ENCODE measurements around the gene PLXNB2. TPM values are rescaled to one million over a fixed set of nuclear protein-coding genes. Genes with fewer than 3 reads are reported as not detected.
"Not testable (repeated sequence)": the region's sequence is repeated elsewhere in the genome, so short reads cannot be mapped to it uniquely, and the experiment has no call there.

Gene PLXNB2
- total RNA-seq, 1 donor from 2014 or later = 9.8 TPM

DNA sequence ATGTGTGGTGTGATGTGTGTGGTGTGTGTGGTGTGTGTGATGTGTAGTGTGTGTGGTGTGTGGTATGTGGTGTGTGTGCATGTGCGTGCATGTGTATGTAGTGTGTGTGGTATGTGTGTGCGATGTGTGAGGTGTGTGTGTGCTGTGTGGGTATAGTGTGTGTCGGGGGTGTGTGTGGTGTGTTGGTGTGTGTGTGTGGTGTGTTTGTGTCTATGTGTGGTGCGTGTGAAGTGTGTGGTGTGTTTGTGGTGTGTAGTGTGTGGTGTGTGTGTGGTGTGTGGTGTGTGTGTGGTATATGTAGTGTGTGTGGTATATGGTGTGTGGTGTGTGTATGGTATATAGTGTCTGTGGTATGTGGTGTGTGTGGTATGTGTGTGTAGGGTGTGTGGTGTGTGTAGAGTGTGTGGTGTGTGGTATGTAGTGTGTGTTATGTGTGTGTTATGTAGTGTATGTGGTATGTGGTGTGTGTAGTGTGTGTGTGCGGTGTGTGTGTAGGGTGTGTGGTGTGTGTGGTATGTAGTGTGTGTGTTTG lies 30.7 kb upstream of the PLXNB2 start:
- H3K4me1 Mint-ChIP-seq (ENCODE audit: low read depth) = peaks cover 2% of the 10 kb centered on the region
- no peak overlapping the region for H3K4me3 Mint-ChIP-seq (ENCODE audit: low read depth)
- no peaks in the 10 kb centered on the region for H3K27me3 Mint-ChIP-seq (ENCODE audit: low read depth)
- intact Hi-C loops (cut with micrococcal nuclease) = no loop called here
- no peak overlapping the region for H3K27ac Mint-ChIP-seq
- H3K36me3 Mint-ChIP-seq (ENCODE audit: low read depth) = no peaks in the 10 kb centered on the region
- H3K9me3 Mint-ChIP-seq = no peaks in the 10 kb centered on the region
- DNase-seq (ENCODE audit: low spot score) = no peak

DNA sequence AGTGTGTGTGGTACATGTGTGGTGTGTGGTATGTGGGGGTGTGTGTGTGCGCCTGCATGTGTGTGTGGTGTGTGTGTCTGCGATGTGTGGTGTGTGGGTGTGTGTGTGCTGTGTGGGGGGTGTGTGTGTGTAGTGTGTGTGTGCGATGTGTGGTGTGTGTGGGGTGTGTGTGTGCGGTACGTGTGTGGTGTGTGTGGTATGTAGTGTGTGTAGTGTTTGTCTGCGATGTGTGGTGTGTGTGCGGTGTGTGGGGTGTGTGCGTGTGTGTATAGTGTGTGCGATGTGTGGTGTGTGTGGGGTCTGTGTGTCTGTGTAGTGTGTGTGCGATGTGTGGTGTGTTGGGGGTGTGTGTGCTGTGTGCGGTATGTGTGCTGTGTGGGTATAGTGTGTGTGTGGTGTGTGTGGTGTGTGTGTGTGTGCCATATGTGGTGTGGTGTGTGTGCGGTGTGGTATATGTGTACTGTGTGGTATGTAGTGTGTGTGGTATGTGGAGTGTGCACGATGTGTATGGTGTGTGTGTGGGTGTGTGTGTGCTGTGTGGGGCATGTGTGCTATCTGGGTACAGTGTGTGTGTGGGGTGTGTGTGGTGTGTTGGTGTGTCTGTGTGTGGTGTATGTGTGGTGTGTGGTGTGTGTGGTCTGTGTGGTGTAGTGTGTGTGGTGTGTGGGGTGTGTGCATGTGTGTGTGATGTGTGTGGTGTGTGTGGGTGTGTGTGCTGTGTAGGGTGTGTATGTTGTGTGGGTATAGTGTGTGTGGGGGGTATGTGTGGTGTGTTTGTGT lies 30.0 kb upstream of the PLXNB2 start:
- Mint-ChIP-seq H3K9me3 (no peaks in the 10 kb centered on the region), H3K27ac (no peak overlapping the region), H3K4me1 (ENCODE audit: low read depth) (peaks cover 2% of the 10 kb centered on the region), H3K4me3 (ENCODE audit: low read depth) (no peak overlapping the region), H3K27me3 (ENCODE audit: low read depth) (no peaks in the 10 kb centered on the region), H3K36me3 (ENCODE audit: low read depth) (no peaks in the 10 kb centered on the region)
- intact Hi-C loops (cut with micrococcal nuclease) = no loop called here
- no peak for DNase-seq (ENCODE audit: low spot score)

- DNase-seq (ENCODE audit: low spot score); H3K36me3 Mint-ChIP-seq (ENCODE audit: low read depth); intact Hi-C loops (cut with micrococcal nuclease); H3K4me3 Mint-ChIP-seq (ENCODE audit: low read depth); H3K27ac Mint-ChIP-seq; H3K9me3 Mint-ChIP-seq; H3K4me1 Mint-ChIP-seq (ENCODE audit: low read depth); H3K27me3 Mint-ChIP-seq (ENCODE audit: low read depth): not testable (repeated sequence)
Observed at GRCh38 chr22:50334433-50334832, 27.0 kb upstream of the PLXNB2 start.

DNA sequence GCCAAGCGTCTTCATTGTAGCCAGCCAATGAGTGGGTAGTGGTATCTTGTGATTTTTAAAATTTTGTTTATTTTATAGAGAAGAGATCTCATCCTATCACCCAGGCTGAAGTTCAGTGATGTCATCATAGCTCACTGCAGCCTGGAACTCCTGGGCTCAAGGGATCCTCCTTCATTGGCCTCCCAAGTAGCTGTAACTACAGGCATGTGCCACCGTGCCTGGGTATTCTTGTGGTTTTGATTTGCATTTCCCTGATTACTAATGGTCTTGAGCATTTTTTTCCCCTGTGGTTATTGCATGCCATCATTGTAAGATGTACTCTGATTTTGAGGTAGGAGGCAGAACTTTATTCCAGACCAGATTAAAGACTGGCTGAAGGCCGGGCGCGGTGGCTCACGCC lies 21.8 kb upstream of the PLXNB2 start:
- intact Hi-C loops (cut with micrococcal nuclease) = loop anchor here (5.0 kb wide), 2 partner anchors 57 to 87 kb away; partner anchors contain the start of gene MAPK11

DNA sequence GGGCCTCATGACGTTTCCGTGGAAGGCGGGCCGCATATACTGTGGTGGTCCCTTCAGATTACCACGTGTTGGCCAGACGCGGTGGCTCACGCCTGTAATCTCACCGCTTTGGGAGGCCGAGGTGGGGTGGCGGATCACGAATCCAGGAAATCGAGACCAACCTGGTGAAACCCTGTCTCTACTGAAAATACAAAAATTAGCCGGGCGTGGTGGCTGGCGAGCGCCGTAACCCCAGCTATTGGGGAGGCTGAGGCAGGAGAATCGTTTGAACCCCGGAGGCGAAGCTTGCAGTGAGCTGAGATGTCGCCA lies 20.2 kb upstream of the PLXNB2 start:
- Mint-ChIP-seq H3K27me3 (ENCODE audit: low read depth) (peaks cover 18% of the 10 kb centered on the region), H3K4me3 (ENCODE audit: low read depth) (peak overlapping the region; percentile 84), H3K27ac (peak overlapping the region; percentile 86), H3K36me3 (ENCODE audit: low read depth) (no peaks in the 10 kb centered on the region), H3K4me1 (ENCODE audit: low read depth) (peaks cover 12% of the 10 kb centered on the region), H3K9me3 (no peaks in the 10 kb centered on the region)
- no peak for DNase-seq (ENCODE audit: low spot score)
- intact Hi-C loops (cut with micrococcal nuclease) = loop anchor here (5.0 kb wide), 2 partner anchors 55 to 85 kb away; partner anchors contain the start of gene MAPK11

More for the DNA sequence above, 21.8 kb upstream of the PLXNB2 start:
- H3K27ac Mint-ChIP-seq = no peak overlapping the region
- H3K27me3 Mint-ChIP-seq (ENCODE audit: low read depth) = peaks cover 18% of the 10 kb centered on the region
- H3K9me3 Mint-ChIP-seq = no peaks in the 10 kb centered on the region
- H3K4me1 Mint-ChIP-seq (ENCODE audit: low read depth) = peaks cover 12% of the 10 kb centered on the region
- DNase-seq (ENCODE audit: low spot score) = no peak
- no peak overlapping the region for H3K4me3 Mint-ChIP-seq (ENCODE audit: low read depth)
- H3K36me3 Mint-ChIP-seq (ENCODE audit: low read depth) = no peaks in the 10 kb centered on the region

- peaks cover 18% of the 10 kb centered on the region for H3K27me3 Mint-ChIP-seq (ENCODE audit: low read depth)
- peaks cover 12% of the 10 kb centered on the region for H3K4me1 Mint-ChIP-seq (ENCODE audit: low read depth)
- H3K9me3 Mint-ChIP-seq = no peaks in the 10 kb centered on the region
- H3K4me3 Mint-ChIP-seq (ENCODE audit: low read depth) = peak within 1 kb of the TSS; percentile 84
- H3K27ac Mint-ChIP-seq = peak within 1 kb of the TSS; percentile 86
- peak; percentile 61 for DNase-seq (ENCODE audit: low spot score)
- intact Hi-C loops (cut with micrococcal nuclease) = loop anchor here (5.0 kb wide), 2 partner anchors 55 to 85 kb away; partner anchors contain the start of gene MAPK11
- no peaks in the 10 kb centered on the region for H3K36me3 Mint-ChIP-seq (ENCODE audit: low read depth)
Observed at GRCh38 chr22:50326956-50327710, 19.7 kb upstream of the PLXNB2 start, which contains the start of gene DENND6B. Gene DENND6B (minus strand): TSS chr22:50327012. CDS start chr22:50326988, 24 bp downstream.

GRCh38 chr22:50326225-50326955 lies 18.9 kb upstream of the PLXNB2 start:
- peaks cover 18% of the 10 kb centered on the region for H3K27me3 Mint-ChIP-seq (ENCODE audit: low read depth)
- peaks cover 12% of the 10 kb centered on the region for H3K4me1 Mint-ChIP-seq (ENCODE audit: low read depth)
- H3K27ac Mint-ChIP-seq = no peak overlapping the region
- DNase-seq (ENCODE audit: low spot score) = no peak
- H3K36me3 Mint-ChIP-seq (ENCODE audit: low read depth) = no peaks in the 10 kb centered on the region
- peak overlapping the region; percentile 78 for H3K4me3 Mint-ChIP-seq (ENCODE audit: low read depth)
- no peaks in the 10 kb centered on the region for H3K9me3 Mint-ChIP-seq
- intact Hi-C loops (cut with micrococcal nuclease) = loop anchor here (5.0 kb wide), 2 partner anchors 54 to 84 kb away; partner anchors contain the start of gene MAPK11

GRCh38 chr22:50325444-50326224 lies 18.2 kb upstream of the PLXNB2 start:
- H3K9me3 Mint-ChIP-seq = no peaks in the 10 kb centered on the region
- H3K27me3 Mint-ChIP-seq (ENCODE audit: low read depth) = peaks cover 13% of the 10 kb centered on the region
- peak overlapping the region; percentile 78 for H3K4me3 Mint-ChIP-seq (ENCODE audit: low read depth)
- intact Hi-C loops (cut with micrococcal nuclease) = loop anchor here (5.0 kb wide), 2 partner anchors 53 to 83 kb away; partner anchors contain the start of gene MAPK11
- peak overlapping the region; percentile 29 for H3K27ac Mint-ChIP-seq
- peaks cover 12% of the 10 kb centered on the region for H3K4me1 Mint-ChIP-seq (ENCODE audit: low read depth)
- H3K36me3 Mint-ChIP-seq (ENCODE audit: low read depth) = no peaks in the 10 kb centered on the region
- no peak for DNase-seq (ENCODE audit: low spot score)

DNA sequence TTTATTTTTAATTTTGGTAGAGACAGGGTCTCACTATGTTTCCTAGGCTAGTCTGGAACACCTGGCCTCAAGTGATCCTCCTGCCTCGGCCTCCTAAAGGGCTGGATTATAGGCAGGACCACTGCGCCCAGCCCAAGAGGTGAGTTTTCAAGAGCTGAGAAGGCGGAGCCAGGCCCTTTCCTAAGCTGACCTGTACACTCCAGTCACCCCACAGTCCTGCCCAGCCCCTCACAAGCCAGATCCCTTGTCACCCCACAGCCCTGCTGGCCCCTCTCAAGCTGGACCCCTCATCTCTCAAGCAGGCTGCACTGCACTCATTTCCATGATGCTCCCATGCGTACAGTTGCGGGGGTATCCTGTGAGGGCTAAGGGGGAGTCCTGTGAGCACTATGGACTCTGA lies 16.5 kb upstream of the PLXNB2 start:
- Mint-ChIP-seq H3K27ac (no peak overlapping the region), H3K4me1 (ENCODE audit: low read depth) (peaks cover 8% of the 10 kb centered on the region), H3K27me3 (ENCODE audit: low read depth) (peaks cover 13% of the 10 kb centered on the region), H3K9me3 (no peaks in the 10 kb centered on the region), H3K36me3 (ENCODE audit: low read depth) (no peaks in the 10 kb centered on the region), H3K4me3 (ENCODE audit: low read depth) (no peak overlapping the region)
- intact Hi-C loops (cut with micrococcal nuclease) = no loop called here
- DNase-seq (ENCODE audit: low spot score) = no peak

- H3K4me3 Mint-ChIP-seq (ENCODE audit: low read depth); H3K9me3 Mint-ChIP-seq; H3K27ac Mint-ChIP-seq; H3K4me1 Mint-ChIP-seq (ENCODE audit: low read depth); intact Hi-C loops (cut with micrococcal nuclease); H3K36me3 Mint-ChIP-seq (ENCODE audit: low read depth); DNase-seq (ENCODE audit: low spot score): not testable (repeated sequence)
- H3K27me3 Mint-ChIP-seq (ENCODE audit: low read depth) = peaks cover 13% of the 10 kb centered on the region
Observed at GRCh38 chr22:50322382-50323104, 15.1 kb upstream of the PLXNB2 start.

- Mint-ChIP-seq H3K4me3 (ENCODE audit: low read depth) (no peak overlapping the region), H3K36me3 (ENCODE audit: low read depth) (no peaks in the 10 kb centered on the region), H3K27ac (no peak overlapping the region), H3K27me3 (ENCODE audit: low read depth) (peaks cover 10% of the 10 kb centered on the region), H3K9me3 (no peaks in the 10 kb centered on the region), H3K4me1 (ENCODE audit: low read depth) (peaks cover under 1% of the 10 kb centered on the region)
- no peak for DNase-seq (ENCODE audit: low spot score)
- intact Hi-C loops (cut with micrococcal nuclease) = no loop called here
Observed at GRCh38 chr22:50320671-50321325, 13.4 kb upstream of the PLXNB2 start.

All from activated T-helper 2 cell treated with anti-CD3 and anti-CD28 coated beads, Interferon-gamma antibody, Interleukin-2, Interleukin-4, amounts not matched to agents 10 μg/mL and 5 μg/mL and 100 μg/mL, durations not matched to agents 14 hours and 24 hours and 36 hours (primary cell).